Fibroblast of upper back skin (primary cell): ENCODE measurements around the gene RSBN1L.
"Not testable (repeated sequence)": the region's sequence is repeated elsewhere in the genome, so short reads cannot be mapped to it uniquely, and the experiment has no call there.

ENCODE experiments used
- DNase-seq: peaks from one replicate; pipeline ENCODE4 v3.0.0-alpha.2; 2013

Gene RSBN1L

DNA sequence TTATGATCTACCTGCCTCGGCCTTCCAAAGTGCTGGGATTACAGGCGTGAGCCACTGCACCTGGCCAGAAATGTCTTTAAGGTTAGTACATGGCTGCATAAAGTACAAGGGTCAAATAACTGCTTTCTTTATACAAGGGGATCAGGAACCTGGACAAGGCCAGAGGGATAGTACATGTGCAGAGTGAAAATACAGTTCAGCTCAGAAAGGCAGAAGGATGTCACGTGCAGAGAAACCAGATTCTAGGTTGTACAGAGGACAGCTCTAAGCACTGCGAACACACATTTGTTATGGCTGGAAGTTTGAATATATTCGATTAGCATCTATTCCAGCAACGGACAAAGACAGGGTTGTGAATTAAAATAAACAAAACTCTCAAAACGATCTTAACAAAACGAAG, 6.0 kb upstream of the RSBN1L start:
- no peak for DNase-seq

DNA sequence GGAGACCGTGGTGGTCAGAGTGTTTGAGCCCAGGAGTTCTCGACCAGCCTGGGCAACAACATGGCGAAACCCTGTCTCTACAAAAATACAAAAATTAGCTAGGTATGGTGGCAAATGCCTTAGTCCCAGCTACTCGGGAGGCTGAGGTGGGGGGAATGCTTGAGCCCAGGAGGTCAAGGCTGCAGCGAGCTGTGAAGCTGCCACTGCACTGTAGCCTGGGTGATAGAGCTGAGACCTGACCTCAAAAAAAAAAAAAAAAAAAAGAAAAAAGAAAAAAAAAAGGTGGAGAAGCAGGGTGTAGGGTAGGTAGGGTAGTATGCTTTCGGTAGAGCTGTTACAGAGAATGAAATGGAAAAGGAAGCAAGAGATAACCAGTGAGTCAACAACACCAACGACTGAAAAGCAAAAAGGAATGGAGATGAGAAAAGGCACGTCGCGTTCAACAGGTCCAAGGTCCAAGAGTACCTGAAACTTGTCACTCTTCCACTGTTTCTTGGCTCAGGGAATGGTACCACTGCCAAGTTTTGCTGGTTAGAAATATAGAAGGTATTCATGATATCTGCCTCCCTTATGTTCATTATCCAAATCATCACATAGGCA, 4.3 kb upstream of the RSBN1L start:
- DNase-seq = no peak

DNA sequence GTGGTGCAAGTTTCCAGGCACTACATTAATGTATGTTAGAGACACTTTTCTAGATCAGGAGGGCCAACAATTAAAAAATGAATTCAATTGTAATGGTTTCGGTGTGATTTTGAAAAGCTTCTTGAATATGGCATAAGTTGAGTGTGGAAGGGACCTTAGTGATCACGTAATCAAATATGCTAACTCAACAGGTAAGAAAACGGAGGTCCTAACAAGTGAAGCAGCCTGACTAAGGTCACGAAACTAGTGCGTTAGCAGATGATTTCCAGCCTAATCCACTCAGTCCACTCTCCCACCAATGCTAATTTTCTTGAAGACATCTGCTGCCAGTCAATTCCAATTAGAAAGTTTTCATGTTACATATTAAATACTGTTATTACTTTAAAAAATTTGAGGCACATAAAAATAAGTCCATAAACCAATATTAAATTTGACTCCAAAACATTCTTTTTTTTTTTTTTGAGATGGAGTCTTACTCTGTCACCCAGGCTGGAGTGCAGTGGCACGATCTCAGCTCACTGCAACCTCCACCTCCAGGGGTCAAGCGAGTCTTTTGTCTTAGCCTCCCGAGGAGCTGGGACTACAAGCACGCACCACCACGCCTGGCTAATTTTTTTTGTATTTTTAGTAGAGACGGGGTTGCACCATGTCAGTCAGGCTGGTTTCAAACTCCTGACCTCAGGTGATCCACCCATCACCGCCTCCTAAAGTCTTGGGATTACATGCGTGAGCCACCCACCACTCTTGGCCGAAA, 2.3 kb upstream of the RSBN1L start:
- DNase-seq = no peak

DNA sequence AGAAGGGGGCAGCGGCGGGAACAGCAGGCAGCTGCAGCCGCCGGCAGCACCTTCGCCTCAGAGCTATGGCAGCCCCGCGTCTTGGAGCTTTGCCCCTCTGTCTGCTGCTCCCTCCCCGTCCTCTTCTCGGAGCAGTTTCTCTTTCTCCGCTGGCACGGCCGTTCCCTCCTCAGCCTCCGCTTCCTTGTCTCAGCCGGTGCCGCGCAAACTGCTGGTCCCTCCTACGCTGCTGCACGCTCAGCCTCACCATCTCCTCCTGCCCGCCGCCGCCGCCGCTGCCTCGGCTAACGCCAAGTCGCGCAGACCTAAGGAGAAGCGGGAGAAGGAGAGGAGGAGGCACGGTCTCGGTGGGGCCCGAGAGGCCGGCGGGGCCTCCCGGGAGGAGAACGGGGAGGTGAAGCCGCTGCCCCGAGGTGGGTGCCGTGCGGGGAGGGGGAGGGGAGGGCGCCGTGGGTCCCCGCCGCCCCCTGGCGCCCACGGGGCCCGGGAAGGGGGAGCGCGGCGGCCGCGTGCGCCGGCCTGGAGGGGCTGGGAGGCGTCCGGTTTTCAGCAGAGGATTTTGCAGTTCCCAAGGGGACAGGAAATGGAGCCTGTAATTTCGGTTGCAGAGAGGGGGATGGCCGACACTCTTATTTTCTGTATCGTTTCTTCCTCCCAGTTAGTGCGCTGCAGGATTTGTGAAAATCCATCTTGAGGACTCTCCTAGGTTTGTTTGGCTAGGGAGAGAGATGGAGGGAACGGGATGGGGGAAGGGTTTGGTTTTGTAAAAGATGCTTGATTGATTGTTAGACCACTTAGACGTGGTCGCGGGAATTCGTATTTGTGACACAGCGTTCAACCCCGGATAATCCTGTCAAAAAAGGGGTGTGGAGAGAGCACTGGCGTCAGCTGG, 630 bp downstream of the RSBN1L start:
- peak; percentile 41 for DNase-seq

DNA sequence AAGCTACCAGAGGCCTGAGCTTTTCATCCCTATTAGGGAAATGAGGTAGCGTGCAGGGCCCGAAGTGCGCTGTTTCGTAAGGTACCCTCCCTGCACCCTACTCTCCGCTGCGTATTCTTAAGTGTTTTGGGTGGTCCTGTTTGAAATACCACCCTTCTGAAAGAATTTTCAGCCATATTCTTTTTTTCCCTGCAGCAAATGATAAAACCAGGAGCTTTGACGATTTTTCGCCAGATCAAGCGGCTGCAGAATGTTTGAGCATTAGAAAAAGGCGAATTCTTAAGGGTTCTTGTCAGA, 1.2 kb downstream of the RSBN1L start:
- DNase-seq = no peak

DNA sequence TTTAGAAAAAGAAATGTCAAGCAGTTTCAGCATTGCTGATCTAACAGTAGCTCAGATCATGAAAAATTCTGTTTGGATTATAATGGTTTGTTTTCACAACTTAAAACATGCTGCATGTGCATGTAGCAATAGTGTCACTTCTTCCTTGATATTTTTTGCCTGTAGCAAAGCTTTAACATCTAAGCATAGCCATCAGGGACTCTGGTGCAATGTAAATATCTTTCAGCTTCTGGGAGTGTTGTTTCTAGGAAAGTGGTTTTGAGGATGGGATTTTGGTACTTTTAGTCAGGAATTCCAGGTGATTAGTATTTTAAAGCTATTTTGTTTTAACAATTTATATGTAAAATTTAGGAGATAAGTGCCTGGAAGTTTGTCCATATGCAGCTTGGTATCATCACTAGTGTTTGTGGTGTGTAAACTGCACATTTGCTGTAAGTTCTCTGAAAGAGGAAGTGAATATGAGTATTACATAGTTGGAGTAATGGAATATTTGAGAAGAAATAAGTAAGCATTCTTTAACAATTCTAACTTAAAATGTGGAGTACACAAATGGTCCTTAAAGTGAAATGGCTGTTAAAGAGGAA, 1.9 kb downstream of the RSBN1L start:
- DNase-seq = no peak

DNA sequence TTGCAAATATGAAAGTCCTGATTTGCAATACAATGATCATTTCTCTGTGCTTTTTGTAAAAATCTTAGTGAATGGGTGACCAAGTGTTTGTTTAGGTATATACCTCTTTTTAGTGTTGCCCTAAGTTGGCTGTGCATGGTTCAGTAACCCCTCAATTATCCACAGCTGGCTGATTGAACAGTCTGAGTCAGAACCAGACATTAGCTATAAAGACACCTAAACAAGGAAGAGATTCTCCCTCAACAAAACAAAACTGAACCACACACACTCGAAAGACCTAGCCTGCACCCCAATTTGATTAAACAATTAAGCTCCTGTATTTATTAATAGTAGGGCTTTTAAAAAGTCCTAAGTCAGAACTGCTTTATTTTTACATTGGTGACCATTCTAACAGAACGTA, 2.8 kb downstream of the RSBN1L start:
- DNase-seq = no peak

DNA sequence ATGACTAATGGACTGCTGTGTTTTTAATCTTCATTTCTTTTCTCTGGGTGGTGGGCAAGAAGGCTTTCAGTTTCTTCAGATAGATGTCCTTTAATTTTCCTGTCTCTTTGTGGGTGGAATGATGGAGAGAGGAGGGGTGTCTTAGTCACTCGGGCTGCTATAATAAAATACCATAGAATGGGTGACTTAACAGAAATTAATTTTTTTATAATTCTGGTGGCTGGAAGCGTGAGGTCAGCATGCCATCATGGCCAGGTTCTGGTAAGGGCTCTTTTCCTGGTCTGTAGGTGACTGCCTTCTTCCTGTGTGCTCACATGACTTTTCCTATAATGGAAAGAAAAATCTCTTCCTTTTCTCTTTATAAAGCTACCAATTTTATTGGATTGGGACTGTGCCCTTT, 6.3 kb downstream of the RSBN1L start:
- DNase-seq = no peak

DNA sequence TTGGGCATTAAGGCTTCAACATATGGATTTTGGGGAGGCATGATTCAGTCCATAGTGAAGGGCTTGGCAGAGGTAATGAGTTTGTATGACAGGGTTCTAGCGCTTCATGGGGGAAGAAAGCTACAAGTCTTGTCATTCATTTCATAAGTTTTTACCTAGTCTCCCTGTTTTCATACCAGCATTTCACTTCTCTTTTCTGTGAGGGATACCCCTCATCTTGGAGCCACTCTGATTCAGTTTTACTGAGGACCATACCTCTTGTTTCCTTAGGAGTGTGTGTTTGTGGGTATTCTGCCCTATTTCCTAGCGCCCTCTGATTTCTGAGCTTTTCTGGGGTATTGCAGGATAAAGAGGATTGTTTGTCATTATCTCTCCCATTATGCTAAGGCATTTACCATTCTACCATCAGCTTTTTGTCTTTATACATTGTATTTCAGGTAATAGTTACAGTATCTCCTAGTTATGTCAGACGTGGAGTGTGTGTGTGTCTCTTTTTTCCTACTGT, 6.8 kb downstream of the RSBN1L start:
- DNase-seq = no peak

DNA sequence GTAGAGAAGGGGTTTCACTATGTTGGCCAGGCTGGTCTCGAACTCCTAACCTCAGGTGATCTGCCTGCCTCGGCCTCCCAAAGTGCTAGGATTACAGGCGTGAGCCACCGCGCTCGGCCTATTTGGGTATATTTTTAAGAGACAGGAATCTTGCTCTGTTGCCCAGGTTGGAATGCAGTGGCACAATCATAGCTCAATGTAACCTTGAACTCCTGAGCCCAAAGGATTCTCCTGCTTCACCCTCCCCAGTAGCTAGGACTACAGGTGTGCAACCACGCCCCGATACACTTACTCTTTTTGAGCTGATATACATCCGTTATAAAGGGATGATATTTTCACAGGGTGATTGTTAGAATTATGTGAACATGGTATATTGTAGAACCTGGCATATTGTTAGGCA, 7.4 kb downstream of the RSBN1L start:
- not testable (repeated sequence) for DNase-seq

DNA sequence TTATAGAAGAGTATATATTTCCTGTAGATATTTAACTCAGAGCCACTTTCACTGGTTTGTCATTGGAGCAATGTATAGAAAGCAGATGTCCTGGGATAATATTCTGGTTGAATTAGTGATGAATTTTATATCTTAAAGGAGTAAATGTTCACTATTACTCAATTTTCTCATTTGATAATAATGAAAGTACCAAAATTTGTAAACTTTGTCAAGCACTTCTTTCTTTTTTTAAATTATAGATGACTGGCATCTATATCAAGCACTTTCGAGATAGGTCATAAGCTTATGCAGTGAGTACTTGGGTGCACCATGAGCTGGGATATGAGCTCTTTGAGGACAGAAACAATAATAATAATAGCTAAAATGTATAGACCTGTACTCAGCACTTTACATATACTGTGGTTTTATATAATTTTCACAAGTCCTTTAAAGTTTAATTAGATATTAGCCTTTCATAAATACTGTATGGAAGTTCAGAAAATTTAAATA, 11.3 kb downstream of the RSBN1L start:
- DNase-seq = no peak

DNA sequence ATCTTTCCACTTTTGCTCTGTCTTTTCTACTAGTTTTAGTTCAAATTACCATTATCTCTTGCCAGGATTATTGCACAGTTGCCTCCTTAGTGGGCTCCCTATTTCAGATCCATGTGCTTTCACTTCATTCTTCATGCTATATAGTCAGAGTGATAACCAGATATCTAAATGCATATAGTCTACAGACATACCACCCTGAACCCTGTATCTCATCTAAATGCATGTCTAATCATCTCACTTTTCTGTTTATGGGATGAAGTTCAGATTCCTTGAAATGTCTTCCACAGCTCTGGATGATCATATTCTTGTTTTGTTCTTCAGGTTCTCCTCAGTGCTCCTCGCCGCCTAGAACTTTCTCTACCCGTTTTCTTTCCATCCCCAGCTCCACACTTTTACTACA, 13.8 kb downstream of the RSBN1L start:
- DNase-seq = no peak

DNA sequence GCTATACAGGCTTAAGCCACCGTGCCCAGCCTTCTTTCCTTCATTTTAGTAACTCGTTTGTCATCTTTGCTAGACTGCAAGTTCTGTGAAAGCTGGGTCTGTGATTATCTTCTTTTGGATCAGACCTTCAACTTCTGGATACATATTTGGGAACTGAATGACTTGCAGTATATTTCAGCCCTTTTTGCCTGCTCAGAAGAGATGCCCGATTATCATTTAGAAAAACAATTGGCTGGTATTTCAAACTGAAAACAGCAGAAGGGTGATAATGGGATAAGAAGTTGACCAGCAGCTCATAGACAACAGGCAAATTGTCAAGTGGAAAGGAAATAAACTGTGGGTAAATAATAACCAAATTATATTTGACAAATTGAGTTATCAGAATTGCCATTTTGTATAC, 14.6 kb downstream of the RSBN1L start:
- DNase-seq = no peak

DNA sequence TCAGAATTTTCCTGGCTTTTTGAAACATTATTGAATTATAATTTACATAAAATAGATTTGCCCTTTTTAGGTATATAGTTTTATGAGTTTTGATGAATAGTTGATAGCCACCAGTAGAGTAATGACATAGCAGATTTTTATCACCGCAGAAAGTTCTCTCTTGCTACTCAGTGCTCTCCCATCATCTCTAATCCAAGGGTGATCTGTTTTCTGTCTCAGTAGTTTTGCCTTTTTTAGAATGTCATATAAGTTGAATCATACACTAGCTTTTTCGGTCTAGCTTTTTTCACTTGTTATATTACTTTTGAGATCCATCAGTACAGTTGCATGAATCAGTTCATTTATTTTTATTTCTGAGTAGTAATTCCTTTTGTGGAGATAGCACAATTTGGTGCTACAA, 17.9 kb downstream of the RSBN1L start:
- DNase-seq = no peak

DNA sequence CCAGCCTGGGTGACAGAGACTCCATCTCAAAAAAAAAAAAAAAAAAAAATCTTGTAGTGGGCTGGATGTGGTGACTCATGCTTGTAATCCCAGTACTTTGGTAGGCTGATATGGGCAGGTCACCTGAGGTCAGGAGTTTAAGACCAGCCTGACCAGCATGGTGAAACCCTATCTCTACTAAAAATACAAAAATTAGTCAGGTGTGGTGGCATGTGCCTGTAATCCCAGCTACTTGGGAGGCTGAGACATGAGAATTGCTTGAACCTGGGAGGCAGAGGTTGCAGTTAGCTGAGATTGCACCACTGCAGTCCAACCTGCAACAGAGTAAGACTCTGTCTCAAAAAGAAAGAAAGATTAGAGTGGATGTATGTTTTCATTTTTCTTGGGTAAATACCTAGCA, 18.7 kb downstream of the RSBN1L start:
- DNase-seq = not testable (repeated sequence)

DNA sequence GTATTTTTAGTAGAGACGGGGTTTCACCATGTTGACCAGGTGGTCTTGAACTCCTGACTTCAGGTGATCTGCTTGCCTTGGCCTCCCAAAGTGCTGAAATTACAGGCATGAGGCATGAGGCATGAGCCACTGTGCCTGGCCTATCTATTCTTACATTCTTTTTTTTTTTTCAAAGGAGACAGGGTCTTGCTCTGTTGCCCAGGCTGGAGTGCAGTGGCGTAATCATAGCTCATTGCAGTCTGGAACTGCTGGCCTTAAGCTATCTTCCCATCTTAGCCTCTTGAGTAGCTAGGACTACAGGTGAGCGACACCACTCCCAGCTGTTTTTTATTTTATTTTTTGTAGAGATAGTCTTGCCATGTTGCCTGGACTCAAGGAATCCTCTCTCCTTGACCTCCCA, 20.5 kb downstream of the RSBN1L start:
- DNase-seq = no peak

DNA sequence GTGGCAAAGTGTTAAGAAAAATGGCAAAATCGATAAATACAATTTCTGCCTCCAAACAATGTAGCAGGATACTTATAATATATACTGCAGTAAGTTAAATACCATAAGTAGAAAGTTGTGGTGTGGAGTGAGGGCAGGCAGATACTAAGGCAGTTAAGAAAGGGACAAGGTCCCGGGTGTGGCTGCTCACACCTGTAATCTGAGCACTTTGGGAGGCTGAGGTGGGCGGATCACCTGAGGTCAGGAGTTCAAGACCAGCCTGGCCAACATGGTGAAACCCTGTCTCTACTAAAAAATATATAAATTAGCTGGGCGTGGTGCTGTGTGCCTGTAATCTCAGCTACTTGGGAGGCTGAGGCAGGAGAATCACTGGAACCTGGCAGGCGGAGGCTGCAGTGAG, 21.3 kb downstream of the RSBN1L start:
- not testable (repeated sequence) for DNase-seq

DNA sequence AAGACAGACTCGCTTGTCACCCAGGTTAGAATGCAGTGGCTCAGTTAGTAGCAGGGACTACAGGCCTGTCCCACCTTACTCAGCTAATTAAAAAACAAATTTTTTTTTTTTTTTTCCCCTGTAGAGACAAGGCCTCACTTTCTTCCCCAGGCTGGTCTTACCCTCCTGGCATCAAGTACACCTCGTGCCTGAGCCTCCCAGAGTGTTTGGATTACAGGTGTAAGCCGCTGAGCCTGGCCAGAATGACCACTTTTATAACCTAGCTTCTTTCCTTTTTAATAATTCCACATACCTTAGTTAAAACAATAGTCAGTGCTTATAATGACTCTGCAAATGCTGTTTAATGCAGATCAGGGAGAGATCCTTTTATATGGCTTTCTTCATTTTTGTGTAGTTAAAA, 31.3 kb downstream of the RSBN1L start:
- DNase-seq = no peak

DNA sequence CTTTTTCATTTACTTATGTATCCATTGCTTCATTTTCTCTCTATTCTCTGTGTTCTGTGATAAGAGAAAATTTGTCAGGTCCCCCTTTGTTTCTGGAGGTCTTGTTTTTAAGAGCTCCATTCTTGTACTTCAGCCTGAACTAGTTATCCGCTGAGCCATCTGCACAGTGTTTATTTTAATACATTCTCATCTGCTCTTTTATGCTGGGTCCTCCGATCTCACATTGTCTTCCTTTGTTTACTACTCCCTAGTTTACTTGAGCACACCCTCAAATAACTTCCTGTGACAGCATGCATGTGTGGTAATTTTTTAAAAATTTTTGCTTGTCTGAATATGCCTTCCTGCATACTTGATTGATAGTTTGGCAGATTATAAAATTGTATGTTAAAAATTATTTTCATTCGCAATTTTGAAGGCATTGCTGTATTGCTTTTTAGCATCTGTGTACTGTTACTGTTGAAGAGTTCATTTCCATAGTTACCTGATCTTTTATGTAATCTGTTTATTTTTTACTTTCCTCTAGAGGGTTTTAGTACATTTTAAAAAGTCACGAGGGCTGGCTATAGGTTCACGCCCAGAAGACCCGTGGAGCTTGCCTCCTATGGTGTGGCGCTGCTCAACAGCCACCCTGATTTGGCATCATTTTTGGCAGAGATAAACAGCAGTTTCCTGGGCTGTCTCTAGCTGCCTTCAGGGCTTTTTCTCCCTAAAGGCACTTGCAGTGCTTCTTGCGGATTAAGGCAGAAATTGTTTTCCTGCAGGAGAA, 31.9 kb downstream of the RSBN1L start:
- DNase-seq = peak; percentile 18

DNA sequence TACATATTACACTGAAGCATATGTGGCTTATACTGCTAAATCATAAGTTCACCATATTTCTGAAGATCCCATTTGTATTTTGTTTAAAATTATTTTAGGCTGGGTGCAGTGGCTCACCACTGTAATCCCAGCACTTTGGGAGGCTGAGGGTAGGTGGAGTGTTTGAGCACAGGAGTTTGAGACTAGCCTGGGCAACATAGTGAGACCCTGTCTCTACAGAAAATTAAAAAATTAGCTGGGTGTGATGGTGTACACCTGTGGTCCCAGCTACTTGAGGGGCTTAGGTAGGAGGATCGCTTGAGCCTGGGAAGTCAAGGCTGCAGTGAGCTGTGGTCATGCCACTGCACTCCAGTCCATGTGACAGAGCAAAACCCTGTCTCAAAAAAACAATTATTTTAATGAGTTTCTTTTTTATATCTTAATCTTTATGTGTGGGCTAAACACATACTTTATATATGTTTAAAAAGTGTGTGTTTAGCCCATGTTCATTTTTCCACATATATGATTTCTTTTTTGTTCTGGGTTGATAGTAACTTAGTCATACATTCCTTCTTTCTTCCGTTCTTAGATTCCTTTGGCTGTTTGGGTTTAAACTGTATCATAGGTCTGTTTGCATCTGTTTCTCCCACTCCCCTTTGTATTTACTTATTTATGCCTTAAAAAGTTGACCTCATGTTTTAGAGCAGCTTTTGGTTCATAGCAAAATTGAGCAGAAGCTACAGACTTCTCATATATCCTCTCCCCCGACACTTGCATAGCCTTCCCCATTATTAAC, 33.5 kb downstream of the RSBN1L start:
- DNase-seq = peak; percentile 14

DNA sequence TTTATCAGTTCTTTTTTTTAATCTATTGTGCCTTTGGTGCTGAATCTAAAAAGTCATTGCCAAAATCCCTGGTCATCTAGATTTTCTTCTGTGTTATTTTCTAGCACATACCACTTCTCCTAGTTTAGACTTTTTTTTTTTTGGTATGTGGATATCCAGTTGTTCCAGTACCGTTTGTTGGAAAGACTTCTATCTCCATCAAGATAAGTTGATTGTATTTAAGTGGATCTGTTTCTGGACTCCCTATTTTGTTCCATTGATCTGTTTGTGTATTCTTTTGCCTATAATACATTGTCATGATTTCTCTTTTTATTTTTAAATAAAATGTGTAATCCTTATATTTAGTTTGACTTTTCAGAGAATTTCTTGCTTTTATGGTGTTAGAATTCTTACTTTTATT, 35.5 kb downstream of the RSBN1L start:
- no peak for DNase-seq
